ENCODE measurements around the gene CES3.
"Not testable (repeated sequence)": the region's sequence is repeated elsewhere in the genome, so short reads cannot be mapped to it uniquely, and the experiment has no call there.

GRCh38 chr16:66974932-66975246 is 13.8 kb downstream of the CES3 start:
- not testable (repeated sequence) for TF ChIP-seq CTCF (IDR thresholded peaks at IDR 0.05 in 4 of 5, conservative IDR thresholded peaks at IDR 0.05 in 1 of 5); POLR2A (IDR thresholded peaks at IDR 0.05)

Measured in gastrocnemius medialis (tissue), 4 donors.